T-cell (primary cell): ENCODE results near the gene HLA-DOA. TPM values are rescaled to one million over a fixed set of nuclear protein-coding genes. Genes with fewer than 3 reads are reported as not detected.

ENCODE experiments used
- ATAC-seq, 4 experiments: fragments of 200-7000 bp in 3 of 4; fragments of 150-1000 bp in 1 of 4; cut with Tn5 transposase; replicated peaks in 1 of 4; 1 replicate in 3 of 4; 2 replicates in 1 of 4; pipeline ENCODE4 v1.10.0; 2021; ENCODE audit warnings: moderate library complexity in 3 of 4, mild to moderate bottlenecking in 2 of 4, moderate number of reproducible peaks in 1 of 4
- CTCF ChIA-PET, 2 donors: fragments of 300-600 bp; sonication (Branson Sonifier 250); formaldehyde crosslinking; loops; one replicate each; lab custom pipeline; 2022; ENCODE audit warnings: antibody characterized with exemption in 2 of 2; lab: Charles Lee
- POLR2A ChIA-PET, 2 donors: fragments of 300-600 bp; sonication (Branson Sonifier 250); formaldehyde crosslinking; loops; one replicate each; lab custom pipeline; 2022; ENCODE audit warnings: antibody characterized with exemption in 2 of 2; lab: Charles Lee
- DNase-seq, 35 experiments: peaks; one replicate each; pipeline versions ENCODE4 v3.0.0 to v3.0.0-alpha.2; 2013 to 2023
- H3K27ac ChIP-seq: one replicate; pipeline ENCODE4 v1.5.1; 2013; ENCODE audit warnings: low read length
- H3K27me3 ChIP-seq, 2 experiments: replicated peaks in 1 of 2; 1 replicate in 1 of 2; 2 replicates in 1 of 2; pipeline versions ENCODE4 v1.6.1 to v1.7.0; 2013; ENCODE audit warnings: low read length in 1 of 2, mixed read lengths in 1 of 2; ENCODE audit not compliant: control insufficient read depth in 2 of 2, insufficient read depth in 2 of 2; ENCODE audit errors: extremely low read depth in 1 of 2
- H3K36me3 ChIP-seq, 2 donors: 1 replicate in 1 of 2; 2 replicates in 1 of 2; pipeline versions ENCODE4 v1.6.1 to v1.7.0; 2013; ENCODE audit warnings: low read length in 1 of 2; ENCODE audit not compliant: control insufficient read depth in 2 of 2, insufficient read depth in 1 of 2; ENCODE audit errors: extremely low read depth in 1 of 2
- H3K4me1 ChIP-seq, 2 experiments: 1 replicate in 1 of 2; 2 replicates in 1 of 2; pipeline versions ENCODE4 v1.6.1 to v1.7.0; 2013; ENCODE audit warnings: low read length in 2 of 2, mixed read lengths in 1 of 2; ENCODE audit not compliant: insufficient read depth in 2 of 2, control insufficient read depth in 1 of 2; ENCODE audit errors: extremely low read depth in 1 of 2
- H3K4me3 ChIP-seq, 2 donors: 1 replicate in 1 of 2; 2 replicates in 1 of 2; pipeline versions ENCODE4 v1.5.1 to v1.7.0; 2013; ENCODE audit warnings: mild to moderate bottlenecking in 2 of 2, low read length in 1 of 2, moderate library complexity in 1 of 2; ENCODE audit not compliant: control insufficient read depth in 1 of 2; ENCODE audit errors: extremely low read depth in 1 of 2
- H3K9me3 ChIP-seq: 2 replicates; pipeline ENCODE4 v1.7.0; 2013
- H3K27ac Mint-ChIP-seq, 2 donors: one replicate each; pipeline ENCODE4 v1.8.0; 2020 to 2021; ENCODE audit warnings: mild to moderate bottlenecking in 2 of 2, mixed read lengths in 2 of 2
- H3K27me3 Mint-ChIP-seq, 2 donors: one replicate each; pipeline ENCODE4 v1.8.0; 2021 to 2022; ENCODE audit warnings: mixed read lengths in 2 of 2
- H3K36me3 Mint-ChIP-seq: one replicate; pipeline ENCODE4 v1.8.0; 2021; ENCODE audit warnings: mixed read lengths
- H3K4me1 Mint-ChIP-seq, 3 donors: one replicate each; pipeline ENCODE4 v1.8.0; 2020 to 2022; ENCODE audit warnings: mixed read lengths in 3 of 3, mild to moderate bottlenecking in 1 of 3
- H3K4me3 Mint-ChIP-seq, 3 donors: one replicate each; pipeline ENCODE4 v1.8.0; 2020 to 2022; ENCODE audit warnings: mild to moderate bottlenecking in 3 of 3, mixed read lengths in 3 of 3, moderate library complexity in 3 of 3
- H3K9me3 Mint-ChIP-seq, 3 donors: one replicate each; pipeline ENCODE4 v1.8.0; 2020 to 2022; ENCODE audit warnings: mixed read lengths in 3 of 3
- WGBS: methylation state at CpG from one replicate; pipeline ENCODE4 v1.1.5; 2013; ENCODE audit warnings: missing lambda C conversion rate; ENCODE audit not compliant: insufficient coverage; 5-methylcytosine and 5-hydroxymethylcytosine counted together
- total RNA-seq, 35 experiments: library from RNA in 6 of 35; stranded (reverse) in 6 of 35; fragments of 120-200 nt in 1 of 35; gene quantifications; one replicate each; pipeline versions ENCODE4 v1.2.1 to v1.2.4 and lab custom pipeline; 2013 to 2026

HLA-DOA gene
- total RNA-seq, 5 donors from 2014 or later (not counting 1 experiment from before 2014, with no cell fraction given), result 6.1 to 17.0 (median 13.4) TPM

DNA sequence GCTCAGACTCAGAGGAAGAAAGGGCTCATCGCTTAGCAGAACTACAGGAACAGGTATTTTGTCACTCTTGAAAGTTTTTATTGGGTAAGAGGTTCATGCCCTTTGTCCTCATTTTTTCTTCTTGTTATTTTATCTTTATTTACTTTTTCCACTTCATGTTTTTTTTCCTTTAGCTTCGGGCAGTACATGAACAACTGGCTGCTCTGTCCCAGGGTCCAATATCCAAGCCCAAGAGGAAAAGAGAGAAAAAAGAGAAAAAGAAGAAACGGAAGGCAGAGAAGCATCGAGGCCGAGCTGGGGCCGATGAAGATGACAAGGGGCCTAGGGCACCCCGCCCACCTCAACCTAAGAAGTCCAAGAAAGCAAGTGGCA, 31.5 kb downstream of the HLA-DOA start:
- Histone ChIP-seq H3K9me3 (no peaks in the 10 kb centered on the region), H3K36me3 (peaks cover 2 to 77% of the 10 kb centered on the region in 2 donors), H3K4me1 (peaks cover 20 to 44% of the 10 kb centered on the region in 2 experiments), H3K27me3 (no peaks in the 10 kb centered on the region), H3K4me3 (no peak overlapping the region), H3K27ac (no peak overlapping the region)
- H3K4me1 Mint-ChIP-seq, result peaks cover 49 to 68% (median 63%) of the 10 kb centered on the region in 3 donors
- DNase-seq (no peak), ATAC-seq (no peak)
- CTCF ChIA-PET, result no interaction called here
- H3K27me3 Mint-ChIP-seq, result no peaks in the 10 kb centered on the region
- H3K4me3 Mint-ChIP-seq, result peak overlapping the region in 1 of 3 donors; percentile 99
- no peaks in the 10 kb centered on the region for H3K9me3 Mint-ChIP-seq
- H3K27ac Mint-ChIP-seq, result peak overlapping the region in 1 of 2 donors; percentile 48
- H3K36me3 Mint-ChIP-seq, result peaks cover 78% of the 10 kb centered on the region
- POLR2A ChIA-PET, result interaction anchor here in 1 of 2 donors (0.6 kb wide), 1 partner anchor 10 kb away, joined by 3 read pairs; no protein-coding TSS in a partner anchor
- WGBS, result no CpG with 5 or more reads among the region's 7 CpGs

DNA sequence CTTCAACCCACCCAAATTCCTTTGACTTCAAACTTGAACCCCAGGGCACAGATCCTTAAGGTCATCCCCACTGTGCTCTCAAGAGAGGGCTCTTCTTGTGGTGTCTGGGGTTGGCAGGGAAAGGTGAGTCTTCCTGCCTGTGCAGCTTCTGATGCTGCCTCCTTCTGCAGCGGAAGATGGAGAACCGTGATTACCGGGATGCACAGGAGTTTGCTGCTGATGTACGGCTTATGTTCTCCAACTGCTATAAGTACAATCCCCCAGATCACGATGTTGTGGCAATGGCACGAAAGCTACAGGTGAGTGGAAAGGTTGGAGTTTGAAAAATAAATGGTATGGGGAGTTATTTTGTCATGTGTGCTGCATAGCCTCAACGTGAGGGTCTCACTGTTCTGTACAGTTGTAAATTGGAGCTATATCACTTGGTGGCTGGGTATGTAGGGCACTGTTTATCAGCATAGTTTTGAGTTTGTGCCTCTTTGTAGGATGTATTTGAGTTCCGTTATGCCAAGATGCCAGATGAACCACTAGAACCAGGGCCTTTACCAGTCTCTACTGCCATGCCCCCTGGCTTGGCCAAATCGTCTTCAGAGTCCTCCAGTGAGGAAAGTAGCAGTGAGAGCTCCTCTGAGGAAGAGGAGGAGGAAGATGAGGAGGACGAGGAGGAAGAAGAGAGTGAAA, 32.0 kb downstream of the HLA-DOA start:
- Histone ChIP-seq H3K4me1 (peaks cover 20 to 44% of the 10 kb centered on the region in 2 experiments), H3K9me3 (no peaks in the 10 kb centered on the region), H3K36me3 (peaks cover 2 to 77% of the 10 kb centered on the region in 2 donors), H3K27ac (no peak overlapping the region), H3K27me3 (peaks cover 0 to 4% of the 10 kb centered on the region in 2 experiments), H3K4me3 (no peak overlapping the region)
- Mint-ChIP-seq H3K36me3 (peaks cover 83% of the 10 kb centered on the region), H3K4me3 (peak overlapping the region in 1 of 3 donors; percentile 99), H3K27me3 (no peaks in the 10 kb centered on the region), H3K9me3 (no peaks in the 10 kb centered on the region), H3K4me1 (peaks cover 48 to 68% (median 67%) of the 10 kb centered on the region in 3 donors), H3K27ac (peak overlapping the region; percentile 1 to 48)
- ATAC-seq, result no peak
- DNase-seq, result no peak
- ChIA-PET CTCF (interaction anchor here in 1 of 2 donors (0.6 kb wide), 1 partner anchor 77 kb away, joined by 6 read pairs; no protein-coding TSS in a partner anchor), POLR2A (interaction anchor here in 1 of 2 donors (0.8 kb wide), 1 partner anchor 45 kb away, joined by 5 read pairs; no protein-coding TSS in a partner anchor)
- WGBS, result 63% methylated on average over 4 of the region's 10 CpGs

- H3K4me3 ChIP-seq, result no peak overlapping the region
Observed at GRCh38 chr6:32976334-32977069, 32.9 kb downstream of the HLA-DOA start.

GRCh38 chr6:32975886-32976285, 33.5 kb downstream of the HLA-DOA start:
- peaks cover 2 to 68% of the 10 kb centered on the region in 2 donors for H3K36me3 ChIP-seq
- Mint-ChIP-seq H3K27ac (peak overlapping the region; percentile 73 to 99), H3K27me3 (no peaks in the 10 kb centered on the region), H3K4me1 (peaks cover 44 to 70% (median 61%) of the 10 kb centered on the region in 3 donors), H3K9me3 (no peaks in the 10 kb centered on the region), H3K4me3 (peak overlapping the region; percentile 96 to 99 (median 99)), H3K36me3 (peaks cover 88% of the 10 kb centered on the region)
- no CpG with 5 or more reads among the region's 2 CpGs for WGBS
- peaks cover 0 to 4% of the 10 kb centered on the region in 2 experiments for H3K27me3 ChIP-seq
- H3K4me3 ChIP-seq, result no peak overlapping the region
- H3K9me3 ChIP-seq, result no peaks in the 10 kb centered on the region
- H3K4me1 ChIP-seq, result peaks cover 20 to 47% of the 10 kb centered on the region in 2 experiments
- H3K27ac ChIP-seq, result peak overlapping the region; percentile 36
- ChIA-PET CTCF (interaction anchor here in 1 of 2 donors (1.0 kb wide), 1 partner anchor 8 kb away, joined by 4 read pairs; no protein-coding TSS in a partner anchor), POLR2A (no interaction called here)
- DNase-seq, result no peak
- no peak for ATAC-seq

More at GRCh38 chr6:32976334-32977069, 32.9 kb downstream of the HLA-DOA start:
- Mint-ChIP-seq H3K4me1 (peaks cover 44 to 65% (median 62%) of the 10 kb centered on the region in 3 donors), H3K36me3 (peaks cover 83% of the 10 kb centered on the region), H3K9me3 (no peaks in the 10 kb centered on the region), H3K4me3 (peak overlapping the region; percentile 96 to 99 (median 99)), H3K27me3 (no peaks in the 10 kb centered on the region), H3K27ac (peak overlapping the region; percentile 73 to 99)
- ChIA-PET CTCF (interaction anchor here in 1 of 2 donors (0.6 kb wide), 2 partner anchors 8 to 76 kb away, joined by 3 to 6 read pairs; no protein-coding TSS in a partner anchor), POLR2A (interaction anchor here in 1 of 2 donors (0.5 to 0.8 kb wide), 2 partner anchors 22 to 44 kb away, joined by 4 to 5 read pairs; no protein-coding TSS in a partner anchor)
- DNase-seq (no peak), ATAC-seq (no peak)
- Histone ChIP-seq H3K27ac (peak overlapping the region; percentile 36), H3K4me1 (peaks cover 20 to 46% of the 10 kb centered on the region in 2 experiments), H3K36me3 (peaks cover 2 to 73% of the 10 kb centered on the region in 2 donors), H3K9me3 (no peaks in the 10 kb centered on the region), H3K27me3 (peaks cover 0 to 4% of the 10 kb centered on the region in 2 experiments)
- 93% methylated on average over 3 of the region's 7 CpGs for WGBS

GRCh38 chr6:32974541-32975308, 34.7 kb downstream of the HLA-DOA start:
- ChIA-PET CTCF (interaction anchor here (0.6 to 14.4 kb wide), 8 partner anchors 7 to 136 kb away, joined by 3 to 207 read pairs (median 9); partner anchors contain the start of genes HLA-DMA (in 2 of the 2), PSMB9 (in 1 of the 2), TAP1 (in 1 of the 2) and TAP2 (in 1 of the 2)), POLR2A (interaction anchor here (0.8 to 3.4 kb wide), 4 partner anchors 10 to 41 kb away, joined by 3 to 49 read pairs (median 3); partner anchors contain the start of gene HLA-DMA (in 1 of the 2))
- peak overlapping the region; percentile 72 to 89 for H3K4me3 ChIP-seq
- H3K27me3 ChIP-seq, result peaks cover 0 to 4% of the 10 kb centered on the region in 2 experiments
- WGBS, result 2% methylated on average over 6 of the region's 14 CpGs
- no peaks in the 10 kb centered on the region for H3K9me3 ChIP-seq
- DNase-seq (no peak), ATAC-seq (no peak)
- H3K27ac Mint-ChIP-seq, result peak overlapping the region; percentile 74 to 99
- peak overlapping the region; percentile 96 to 99 (median 99) for H3K4me3 Mint-ChIP-seq
- H3K27ac ChIP-seq, result peak overlapping the region; percentile 56
- no peaks in the 10 kb centered on the region for H3K27me3 Mint-ChIP-seq
- H3K4me1 Mint-ChIP-seq, result peaks cover 44 to 69% (median 55%) of the 10 kb centered on the region in 3 donors
- peaks cover 20 to 48% of the 10 kb centered on the region in 2 experiments for H3K4me1 ChIP-seq
- H3K9me3 Mint-ChIP-seq, result no peaks in the 10 kb centered on the region
- H3K36me3 Mint-ChIP-seq, result peaks cover 76% of the 10 kb centered on the region
- peaks cover 0 to 57% of the 10 kb centered on the region in 2 donors for H3K36me3 ChIP-seq
